H9 (cell line): ENCODE results near the gene ALDH1A1. TPM values are rescaled to one million over a fixed set of nuclear protein-coding genes. Genes with fewer than 3 reads are reported as not detected.

ENCODE experiments used
- DNase-seq: peaks from one replicate; pipeline ENCODE4 v3.0.0-alpha.2; 2017
- H2AFZ ChIP-seq: one replicate; pipeline ENCODE4 v1.6.1; 2013; ENCODE audit warnings: mild to moderate bottlenecking, low read length, control low read depth, moderate library complexity
- H2AK5ac ChIP-seq: 2 replicates; pipeline ENCODE4 v1.6.1; 2013; ENCODE audit warnings: low read length, control low read depth, mixed read lengths; ENCODE audit not compliant: insufficient read length
- H2BK120ac ChIP-seq: one replicate; pipeline ENCODE4 v1.6.1; 2013; ENCODE audit warnings: low read depth, mild to moderate bottlenecking, low read length, control low read depth, inconsistent platforms; ENCODE audit not compliant: poor library complexity, severe bottlenecking
- H2BK12ac ChIP-seq: 2 replicates; pipeline ENCODE4 v1.6.1; 2013; ENCODE audit warnings: low read length, control low read depth, mixed read lengths, low read depth; ENCODE audit not compliant: insufficient read length
- H2BK15ac ChIP-seq: 2 replicates; pipeline ENCODE4 v1.6.1; 2013; ENCODE audit warnings: low read depth, low read length, control low read depth
- H2BK20ac ChIP-seq: one replicate; pipeline ENCODE4 v1.6.1; 2013; ENCODE audit warnings: low read depth, mild to moderate bottlenecking, low read length, control low read depth, inconsistent platforms; ENCODE audit not compliant: poor library complexity, severe bottlenecking
- H2BK5ac ChIP-seq: 2 replicates; pipeline ENCODE4 v1.6.1; 2013; ENCODE audit warnings: low read length, control low read depth, mixed read lengths; ENCODE audit not compliant: insufficient read length
- H3K14ac ChIP-seq: 2 replicates; pipeline ENCODE4 v1.6.1; 2013; ENCODE audit warnings: low read length, control low read depth; ENCODE audit not compliant: insufficient read depth
- H3K18ac ChIP-seq: 2 replicates; pipeline ENCODE4 v1.6.1; 2013; ENCODE audit warnings: low read depth, mild to moderate bottlenecking, mixed read lengths, low read length, control low read depth; ENCODE audit not compliant: insufficient read length
- H3K23ac ChIP-seq: 2 replicates; pipeline ENCODE4 v1.6.1; 2013; ENCODE audit warnings: low read length, control low read depth, mixed read lengths, low read depth; ENCODE audit not compliant: insufficient read length
- H3K23me2 ChIP-seq: 2 replicates; pipeline ENCODE4 v1.6.1; 2013; ENCODE audit warnings: low read depth, mild to moderate bottlenecking, mixed read lengths, low read length, control low read depth; ENCODE audit not compliant: insufficient read length, poor library complexity, severe bottlenecking
- H3K27ac ChIP-seq: 2 replicates; pipeline ENCODE4 v1.5.1; 2013; ENCODE audit warnings: low read length, control low read depth, mixed read lengths, low read depth; ENCODE audit not compliant: insufficient read length
- H3K27me3 ChIP-seq: 2 replicates; pipeline ENCODE4 v1.6.1; 2013; ENCODE audit warnings: low read length, control low read depth, inconsistent platforms; ENCODE audit not compliant: insufficient read depth
- H3K4ac ChIP-seq: 2 replicates; pipeline ENCODE4 v1.6.1; 2013; ENCODE audit warnings: low read depth, mild to moderate bottlenecking, control low read depth, inconsistent platforms, low read length, moderate library complexity
- H3K4me1 ChIP-seq: 2 replicates; pipeline ENCODE4 v1.6.1; 2013; ENCODE audit warnings: low read length, control low read depth, inconsistent platforms; ENCODE audit not compliant: insufficient read depth
- H3K4me2 ChIP-seq: 2 replicates; pipeline ENCODE4 v1.6.1; 2013; ENCODE audit warnings: low read length, control low read depth, mixed read lengths; ENCODE audit not compliant: insufficient read length, insufficient read depth
- H3K56ac ChIP-seq: 2 replicates; pipeline ENCODE4 v1.6.1; 2013; ENCODE audit warnings: low read depth, mild to moderate bottlenecking, mixed read lengths, low read length, control low read depth; ENCODE audit not compliant: insufficient read length
- H3K79me1 ChIP-seq: 2 replicates; pipeline ENCODE4 v1.6.1; 2013; ENCODE audit warnings: low read depth, mild to moderate bottlenecking, moderate library complexity, low read length, control low read depth, inconsistent platforms; ENCODE audit not compliant: insufficient read depth, poor library complexity, severe bottlenecking
- H3K79me2 ChIP-seq: 2 replicates; pipeline ENCODE4 v1.6.1; 2013; ENCODE audit warnings: low read length, control low read depth, inconsistent platforms; ENCODE audit not compliant: insufficient read depth
- H3K9ac ChIP-seq: 2 replicates; pipeline ENCODE4 v1.6.1; 2013; ENCODE audit warnings: low read length, control low read depth, mixed read lengths; ENCODE audit not compliant: insufficient read length; ENCODE audit errors: extremely low read depth
- H3K9me3 ChIP-seq: one replicate; pipeline ENCODE4 v1.6.1; 2013; ENCODE audit warnings: low read depth, low read length, inconsistent platforms; ENCODE audit not compliant: control insufficient read depth
- H3T11ph ChIP-seq: one replicate; pipeline ENCODE4 v1.6.1; 2013; ENCODE audit warnings: mild to moderate bottlenecking, low read length, control low read depth, inconsistent platforms
- H4K20me1 ChIP-seq: one replicate; pipeline ENCODE4 v1.6.1; 2013; ENCODE audit not compliant: control insufficient read depth, insufficient read length, insufficient read depth
- H4K5ac ChIP-seq: 2 replicates; pipeline ENCODE4 v1.6.1; 2013; ENCODE audit warnings: low read depth, mild to moderate bottlenecking, mixed read lengths, low read length, control low read depth; ENCODE audit not compliant: insufficient read length
- H4K8ac ChIP-seq: replicated peaks from 2 replicates; pipeline ENCODE4 v1.6.1; 2013; ENCODE audit warnings: low read length, control low read depth, mixed read lengths, low read depth; ENCODE audit not compliant: insufficient read length
- H4K91ac ChIP-seq: 2 replicates; pipeline ENCODE4 v1.6.1; 2013; ENCODE audit warnings: low read depth, mild to moderate bottlenecking, moderate library complexity, mixed read lengths, low read length, control low read depth; ENCODE audit not compliant: insufficient read length
- H3K27ac Mint-ChIP-seq, 3 experiments: 2 replicates in 2 of 3; 3 replicates in 1 of 3; pipeline ENCODE4 v1.8.0; 2020 to 2021; ENCODE audit warnings: mixed read lengths in 3 of 3, mild to moderate bottlenecking in 1 of 3, moderate library complexity in 1 of 3
- H3K27me3 Mint-ChIP-seq: 2 replicates; pipeline ENCODE4 v1.8.0; 2021; ENCODE audit warnings: low read depth, mild to moderate bottlenecking, moderate library complexity, mixed read lengths
- H3K36me3 Mint-ChIP-seq, 3 experiments: 2 replicates in 2 of 3; 3 replicates in 1 of 3; pipeline ENCODE4 v1.8.0; 2020 to 2021; ENCODE audit warnings: low read depth in 3 of 3, mixed read lengths in 3 of 3; ENCODE audit not compliant: insufficient read depth in 1 of 3
- H3K4me1 Mint-ChIP-seq, 2 experiments: 2 replicates each; pipeline ENCODE4 v1.8.0; 2020; ENCODE audit warnings: mixed read lengths in 2 of 2
- H3K4me3 Mint-ChIP-seq, 2 experiments: 2 replicates in 1 of 2; 3 replicates in 1 of 2; pipeline ENCODE4 v1.8.0; 2020 to 2021; ENCODE audit warnings: mild to moderate bottlenecking in 2 of 2, mixed read lengths in 2 of 2, moderate library complexity in 1 of 2
- H3K9me3 Mint-ChIP-seq, 2 experiments: 2 replicates in 1 of 2; 3 replicates in 1 of 2; pipeline ENCODE4 v1.8.0; 2020; ENCODE audit warnings: mild to moderate bottlenecking in 2 of 2, mixed read lengths in 2 of 2, moderate library complexity in 1 of 2
- WGBS: extraction: QIAGEN DNeasy Blood & Tissue Kit; methylation state at CpG from one replicate; pipeline ENCODE4 v1.1.7; 2013; ENCODE audit warnings: missing lambda C conversion rate, low lambda C conversion rate, mixed read lengths; ENCODE audit not compliant: insufficient read length; ENCODE audit errors: extremely low coverage; 5-methylcytosine and 5-hydroxymethylcytosine counted together
- total RNA-seq: library from RNA; stranded (reverse); gene quantifications from 2 replicates; pipeline ENCODE4 v1.2.1, GENCODE V29; 2021
- TF ChIP-seq, protein P1 (sequence below): fragments of 200-600 bp; sonication (generic); conservative IDR thresholded peaks from 3 replicates; pipeline ENCODE4 v1.8.0; 2021; ENCODE audit warnings: antibody characterized with exemption, mild to moderate bottlenecking

The ALDH1A1 gene
- total RNA-seq, 1 experiment from 2014 or later: 1.1 TPM

DNA sequence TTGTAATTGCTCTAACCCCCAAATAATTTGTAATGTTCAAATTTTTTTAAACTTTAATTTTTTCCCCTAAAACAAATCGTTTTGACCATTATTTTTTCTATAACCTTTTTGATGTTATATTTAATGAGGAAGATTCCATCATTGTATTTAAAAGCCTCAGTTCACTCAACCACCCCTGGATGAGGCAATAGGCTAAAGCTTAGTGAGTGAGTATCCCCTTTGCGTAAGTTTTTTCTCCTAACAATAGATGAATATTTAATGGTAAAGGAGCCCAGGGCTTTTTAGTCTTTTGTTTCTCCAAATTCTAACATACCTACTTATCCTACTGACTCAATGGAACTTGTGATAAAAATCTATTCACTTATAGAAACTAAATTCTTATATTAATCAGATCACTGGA is 38.1 kb downstream of the ALDH1A1 start:
- Histone ChIP-seq H3K23ac (no peak overlapping the region), H3K27ac (no peak overlapping the region), H3K18ac (no peak overlapping the region), H3K79me2 (no peaks in the 10 kb centered on the region), H3K9me3 (no peaks in the 10 kb centered on the region), H2AFZ (no peak overlapping the region), H3K79me1 (no peaks in the 10 kb centered on the region), H2AK5ac (no peak overlapping the region), H2BK5ac (no peak overlapping the region), H4K20me1 (no peaks in the 10 kb centered on the region), H3K23me2 (no peaks in the 10 kb centered on the region), H3K4ac (no peak overlapping the region), H2BK20ac (no peak overlapping the region), H3T11ph (no peak overlapping the region), H2BK120ac (no peak overlapping the region), H4K5ac (no peak overlapping the region), H2BK12ac (no peak overlapping the region), H3K4me1 (no peaks in the 10 kb centered on the region), H2BK15ac (no peak overlapping the region), H3K56ac (no peak overlapping the region), H3K4me2 (no peak overlapping the region), H4K8ac (no peak overlapping the region), H3K9ac (no peak overlapping the region), H4K91ac (no peak overlapping the region), H3K14ac (no peak overlapping the region), H3K27me3 (no peaks in the 10 kb centered on the region)
- Mint-ChIP-seq H3K27ac (no peak overlapping the region), H3K36me3 (no peaks in the 10 kb centered on the region), H3K4me3 (no peak overlapping the region), H3K27me3 (no peaks in the 10 kb centered on the region), H3K4me1 (peaks cover 14 to 15% of the 10 kb centered on the region in 2 experiments), H3K9me3 (no peaks in the 10 kb centered on the region)
- whole genome bisulfite sequencing: no CpG with 5 or more reads among the region's 2 CpGs
- TF ChIP-seq, protein P1, sequence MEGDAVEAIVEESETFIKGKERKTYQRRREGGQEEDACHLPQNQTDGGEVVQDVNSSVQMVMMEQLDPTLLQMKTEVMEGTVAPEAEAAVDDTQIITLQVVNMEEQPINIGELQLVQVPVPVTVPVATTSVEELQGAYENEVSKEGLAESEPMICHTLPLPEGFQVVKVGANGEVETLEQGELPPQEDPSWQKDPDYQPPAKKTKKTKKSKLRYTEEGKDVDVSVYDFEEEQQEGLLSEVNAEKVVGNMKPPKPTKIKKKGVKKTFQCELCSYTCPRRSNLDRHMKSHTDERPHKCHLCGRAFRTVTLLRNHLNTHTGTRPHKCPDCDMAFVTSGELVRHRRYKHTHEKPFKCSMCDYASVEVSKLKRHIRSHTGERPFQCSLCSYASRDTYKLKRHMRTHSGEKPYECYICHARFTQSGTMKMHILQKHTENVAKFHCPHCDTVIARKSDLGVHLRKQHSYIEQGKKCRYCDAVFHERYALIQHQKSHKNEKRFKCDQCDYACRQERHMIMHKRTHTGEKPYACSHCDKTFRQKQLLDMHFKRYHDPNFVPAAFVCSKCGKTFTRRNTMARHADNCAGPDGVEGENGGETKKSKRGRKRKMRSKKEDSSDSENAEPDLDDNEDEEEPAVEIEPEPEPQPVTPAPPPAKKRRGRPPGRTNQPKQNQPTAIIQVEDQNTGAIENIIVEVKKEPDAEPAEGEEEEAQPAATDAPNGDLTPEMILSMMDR: no peak
- no peak for DNase-seq
